ENCODE results near the gene THADA.

THADA gene

GRCh38 chr2:43293744-43294695, 301.8 kb downstream of the THADA start (continued):
- TF ChIP-seq TSHZ1 (tag by site-specific recombination; IDR thresholded peaks at IDR 0.05; ENCODE audit: borderline replicate concordance): peak; percentile 93; the same call in 1 of the 2 replicates
- peak; percentile 71; the same call in 1 of the 2 replicates for TF ChIP-seq ZNF184 (tag by site-specific recombination; IDR thresholded peaks at IDR 0.05)
- peak; percentile 85 for TF ChIP-seq PRDM6 (tag by site-specific recombination; IDR thresholded peaks at IDR 0.05)
- no peak for TF ChIP-seq SALL2 (tag by site-specific recombination; IDR thresholded peaks at IDR 0.05; ENCODE audit: borderline replicate concordance)
- 0 out of 2 replicates have a peak, but pooled peaks have one; percentile 12 for TF ChIP-seq KLF1 (tag by site-specific recombination; IDR thresholded peaks at IDR 0.05)
- peak; percentile 90 for TF ChIP-seq PRDM10 (tag by site-specific recombination; IDR thresholded peaks at IDR 0.05)
- peak; percentile 71 for TF ChIP-seq PRDM4 (tag by site-specific recombination; IDR thresholded peaks at IDR 0.05)
- 0 out of 2 replicates have a peak, but pooled peaks have one; percentile 26 for TF ChIP-seq PATZ1 (tag by site-specific recombination; IDR thresholded peaks at IDR 0.05)
- peak; percentile 69 for TF ChIP-seq ZNF692 (tag by site-specific recombination; IDR thresholded peaks at IDR 0.05)
- TF ChIP-seq MYNN (tag by site-specific recombination; IDR thresholded peaks at IDR 0.05; ENCODE audit: borderline replicate concordance): peak; percentile 24; the same call in 1 of the 2 replicates
- TF ChIP-seq ZNF600 (tag by site-specific recombination; IDR thresholded peaks at IDR 0.05): peak; percentile 93
- no peak; the same call in 1 of the 2 replicates for TF ChIP-seq ZNF394 (tag by site-specific recombination; IDR thresholded peaks at IDR 0.05; ENCODE audit: borderline replicate concordance)
- no peak for TF ChIP-seq ZNF140 (tag by site-specific recombination; IDR thresholded peaks at IDR 0.05)
- 0 out of 2 replicates have a peak, but pooled peaks have one; percentile 18 for TF ChIP-seq TCF7L2 (IDR thresholded peaks at IDR 0.05; ENCODE audit: borderline replicate concordance, low read depth, low read length)
- no peak for TF ChIP-seq PBX3 (CRISPR knock-in tag; IDR thresholded peaks at IDR 0.05)
- TF ChIP-seq ZBTB21 (tag by site-specific recombination; IDR thresholded peaks at IDR 0.05): peak; percentile 89
- peak; percentile 29; the same call in 1 of the 2 replicates for TF ChIP-seq ZSCAN30 (tag by site-specific recombination; IDR thresholded peaks at IDR 0.05)
- TF ChIP-seq ZNF24 (tag by site-specific recombination; IDR thresholded peaks at IDR 0.05): peak; percentile 59; the same call in 1 of the 2 replicates

All from HEK293 (cell line).